PFSK-1 (cell line): Measurements from ENCODE around the gene DCLK3.

ENCODE experiments used
- POLR2AphosphoS5 ChIP-seq: IDR thresholded peaks from 2 replicates; pipeline ENCODE4 v1.6.1; 2012; ENCODE audit warnings: low read depth, mild to moderate bottlenecking, control low read depth, low read length, moderate library complexity
- REST ChIP-seq, 2 experiments: IDR thresholded peaks; 2 replicates each; pipeline versions ENCODE4 v1.6.1 to v1.8.0; 2011 to 2012; ENCODE audit warnings: low read depth in 2 of 2, low read length in 2 of 2, control low read depth in 1 of 2, inconsistent platforms in 1 of 2, mild to moderate bottlenecking in 1 of 2, moderate library complexity in 1 of 2; ENCODE audit not compliant: insufficient read depth in 1 of 2
- SIN3A ChIP-seq: IDR thresholded peaks from 2 replicates; pipeline ENCODE4 v1.6.1; 2012; ENCODE audit warnings: mild to moderate bottlenecking, low read length, moderate library complexity, borderline replicate concordance; ENCODE audit not compliant: insufficient read depth

- TF ChIP-seq POLR2AphosphoS5, result no peak
- no peak for TF ChIP-seq SIN3A
- no peak for TF ChIP-seq REST (IDR thresholded peaks at IDR 0.05; ENCODE audit: insufficient read depth in 1 of 2, low read depth in 2 of 2, low read length in 2 of 2)
Observed at GRCh38 chr3:36698314-36698713, 66.0 kb downstream of the DCLK3 start.
